Activated CD4-positive, alpha-beta T cell treated with anti-CD3 and anti-CD28 coated beads, Interleukin-2, amount 50 U/mL, for 16 hours (primary cell): ENCODE measurements around the gene ULBP2.
"Not testable (repeated sequence)": the region's sequence is repeated elsewhere in the genome, so short reads cannot be mapped to it uniquely, and the experiment has no call there.

Source experiments
- DNase-seq: peaks from one replicate; pipeline ENCODE4 v3.0.0-alpha.2; 2020

Gene ULBP2

DNA sequence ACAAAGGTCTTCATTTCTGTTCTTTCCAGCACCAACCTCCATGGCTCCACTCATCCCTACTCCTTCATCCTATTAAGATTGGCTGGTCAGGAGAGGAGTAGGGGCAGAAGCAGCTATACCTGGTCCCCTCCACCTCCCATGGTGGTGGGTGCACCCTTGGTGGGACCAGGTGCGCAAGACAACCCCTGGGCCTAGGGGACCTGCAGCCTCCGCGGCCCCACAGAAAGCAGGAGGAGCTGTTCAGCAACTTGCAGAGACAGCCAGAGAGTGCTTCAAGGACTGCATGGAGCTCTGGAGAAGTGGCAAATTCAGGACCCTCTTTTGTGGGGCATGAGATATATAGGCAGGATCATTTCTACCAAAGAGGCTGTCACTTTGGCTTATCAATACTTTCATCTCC, 9.8 kb downstream of the ULBP2 start:
- DNase-seq, result no peak

DNA sequence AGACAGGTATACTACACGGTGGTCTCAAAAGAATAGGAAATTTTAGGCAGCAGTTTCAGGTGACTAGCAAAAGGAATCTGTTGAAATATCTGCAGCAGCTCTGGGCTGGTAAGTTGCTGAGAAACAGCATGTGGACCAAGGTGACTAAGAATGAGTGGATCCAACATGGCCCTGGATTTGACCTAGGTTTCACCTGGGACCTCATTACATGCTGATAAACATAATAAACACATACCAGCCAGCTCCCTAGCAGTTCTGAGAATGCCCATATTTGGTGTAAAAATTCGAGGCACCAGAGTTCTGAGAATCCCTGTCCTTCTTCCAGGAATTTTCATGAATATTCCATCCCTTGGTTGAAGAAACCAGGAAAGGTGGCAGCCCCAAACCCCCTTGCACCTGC, 11.6 kb downstream of the ULBP2 start:
- DNase-seq, result not testable (repeated sequence)

- DNase-seq, result not testable (repeated sequence)
Observed at GRCh38 chr6:149953934-149954327, 12.1 kb downstream of the ULBP2 start.

DNA sequence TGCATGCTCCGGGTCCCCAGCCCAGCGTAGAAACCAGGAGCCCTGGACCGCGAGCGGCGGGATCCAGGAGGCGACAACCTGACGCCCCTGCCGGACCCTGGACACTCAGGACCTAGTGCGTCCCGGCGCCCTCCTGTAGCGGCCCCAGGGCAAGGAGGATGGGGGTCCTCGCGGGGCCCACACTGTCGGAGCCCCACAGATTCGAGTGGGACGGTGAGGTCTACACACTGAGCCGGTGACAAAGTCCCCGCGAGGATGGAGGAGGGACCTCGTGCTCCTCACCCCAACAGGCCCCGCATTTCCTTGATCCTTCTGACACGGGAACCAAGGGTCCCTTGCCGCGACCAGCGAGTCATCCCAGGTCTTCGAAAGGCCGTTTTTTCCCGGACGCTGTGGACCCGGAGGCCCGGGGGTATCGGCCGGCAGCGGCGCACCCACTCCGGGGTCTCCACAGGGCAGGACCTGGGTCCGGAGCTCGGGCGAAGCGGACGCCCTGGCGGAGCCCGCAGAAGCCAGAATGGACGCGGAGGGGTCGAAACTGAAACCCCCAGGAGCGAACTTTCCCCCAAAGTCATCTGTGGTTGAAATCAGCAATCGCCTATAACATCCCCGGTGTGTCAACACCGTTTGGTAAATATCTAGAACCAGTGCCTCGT, 12.6 kb downstream of the ULBP2 start:
- not testable (repeated sequence) for DNase-seq

GRCh38 chr6:149954984-149955653, 13.3 kb downstream of the ULBP2 start:
- not testable (repeated sequence) for DNase-seq

DNA sequence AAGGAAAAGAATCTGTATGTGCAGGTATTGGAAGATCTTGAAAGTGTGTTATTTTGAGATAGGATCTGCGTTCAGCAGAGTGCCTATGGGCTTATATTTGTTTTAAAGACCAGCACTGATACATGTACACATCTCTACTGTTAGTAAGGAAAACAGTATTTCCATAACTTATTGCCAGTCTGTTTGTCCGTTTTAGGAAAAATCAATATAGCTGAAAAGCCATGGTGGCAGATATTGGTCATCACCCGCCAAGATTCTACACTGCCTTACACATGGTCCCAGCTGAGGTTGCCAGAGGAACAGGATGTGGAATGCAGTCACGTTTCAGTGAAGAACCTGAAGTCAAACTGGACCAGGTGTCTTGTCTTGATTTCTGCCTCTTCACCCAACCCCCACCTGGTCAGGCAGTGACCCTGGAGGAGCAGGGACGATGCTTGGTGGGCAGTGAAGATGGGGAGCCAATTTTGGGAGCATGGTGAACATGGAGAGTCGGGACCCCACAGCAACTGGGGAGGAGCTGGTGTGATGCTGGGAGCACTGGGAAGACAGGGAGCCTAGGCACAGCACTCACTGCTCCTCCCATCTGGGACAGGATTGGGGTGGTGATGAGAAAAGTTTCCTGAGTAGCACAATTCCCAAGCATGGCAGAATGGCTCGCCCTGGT, 14.0 kb downstream of the ULBP2 start:
- not testable (repeated sequence) for DNase-seq

- not testable (repeated sequence) for DNase-seq
Observed at GRCh38 chr6:149958124-149958523, 16.3 kb downstream of the ULBP2 start.

DNA sequence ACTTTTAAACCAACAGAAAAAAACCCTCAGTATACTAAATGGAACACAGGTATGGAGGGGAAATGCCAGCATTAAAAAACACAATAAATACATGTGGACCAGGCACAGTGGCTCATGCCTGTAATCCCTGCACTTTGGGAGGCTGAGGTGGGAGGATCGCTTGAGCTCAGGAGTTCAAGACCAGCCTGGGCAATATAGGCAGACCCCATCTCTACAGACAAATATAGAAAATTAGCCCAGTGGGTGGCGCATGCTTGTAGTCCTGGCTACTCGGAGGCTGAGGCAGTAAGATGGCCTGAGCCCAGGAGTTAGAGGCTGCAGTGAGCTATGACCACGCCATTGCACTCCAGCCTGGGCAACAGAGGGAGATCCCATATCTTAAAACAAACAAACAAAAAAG, 18.0 kb downstream of the ULBP2 start:
- not testable (repeated sequence) for DNase-seq

- DNase-seq, result no peak
Observed at GRCh38 chr6:149960488-149960887, 18.7 kb downstream of the ULBP2 start.

DNA sequence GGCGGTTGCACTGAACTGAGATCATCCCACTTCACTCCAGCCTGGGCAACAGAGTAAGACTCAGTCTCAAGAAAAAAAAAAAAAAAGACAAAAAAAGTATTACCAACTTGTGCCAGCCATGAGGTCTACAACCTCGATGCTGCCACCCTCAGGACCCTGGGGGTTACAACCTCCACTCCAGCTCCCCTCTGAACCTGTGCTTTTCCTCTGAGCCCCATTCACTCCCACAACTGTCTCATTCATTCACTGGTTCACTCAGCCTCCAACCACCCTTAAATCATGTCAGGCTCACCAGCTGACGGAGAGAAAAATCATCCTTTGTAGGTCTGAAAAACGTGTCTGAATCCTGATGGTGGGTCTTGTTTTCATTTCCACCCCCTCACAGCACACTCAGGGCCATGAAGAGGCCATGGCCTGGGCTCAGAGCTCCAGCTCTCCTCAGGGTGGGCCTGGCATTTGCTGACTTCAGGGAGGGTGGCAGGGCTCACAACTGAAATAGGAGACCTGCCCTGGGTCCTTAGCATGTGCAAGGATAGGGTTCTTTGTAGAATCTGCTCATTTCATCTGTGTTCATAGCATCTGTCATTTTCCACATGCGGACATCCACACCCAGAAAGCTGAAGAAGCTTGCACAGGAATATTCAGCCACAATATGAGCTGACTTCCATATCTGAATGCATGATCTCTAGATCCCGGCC, 20.1 kb downstream of the ULBP2 start:
- peak; percentile 33 for DNase-seq

GRCh38 chr6:149962461-149963211, 20.8 kb downstream of the ULBP2 start:
- no peak for DNase-seq

DNA sequence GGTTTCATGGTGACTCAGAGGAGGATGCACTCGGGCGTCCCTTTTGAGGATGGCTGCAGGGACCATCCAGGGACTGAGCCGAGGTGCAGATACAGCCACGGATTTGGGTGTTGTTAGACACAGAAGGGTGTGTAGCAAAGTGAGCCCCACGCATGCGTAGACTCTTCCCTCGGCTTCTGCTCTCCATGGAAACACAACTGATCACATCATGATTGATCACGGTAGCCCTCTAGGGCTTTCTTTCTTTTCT, 21.3 kb downstream of the ULBP2 start:
- peak; percentile 59 for DNase-seq

DNA sequence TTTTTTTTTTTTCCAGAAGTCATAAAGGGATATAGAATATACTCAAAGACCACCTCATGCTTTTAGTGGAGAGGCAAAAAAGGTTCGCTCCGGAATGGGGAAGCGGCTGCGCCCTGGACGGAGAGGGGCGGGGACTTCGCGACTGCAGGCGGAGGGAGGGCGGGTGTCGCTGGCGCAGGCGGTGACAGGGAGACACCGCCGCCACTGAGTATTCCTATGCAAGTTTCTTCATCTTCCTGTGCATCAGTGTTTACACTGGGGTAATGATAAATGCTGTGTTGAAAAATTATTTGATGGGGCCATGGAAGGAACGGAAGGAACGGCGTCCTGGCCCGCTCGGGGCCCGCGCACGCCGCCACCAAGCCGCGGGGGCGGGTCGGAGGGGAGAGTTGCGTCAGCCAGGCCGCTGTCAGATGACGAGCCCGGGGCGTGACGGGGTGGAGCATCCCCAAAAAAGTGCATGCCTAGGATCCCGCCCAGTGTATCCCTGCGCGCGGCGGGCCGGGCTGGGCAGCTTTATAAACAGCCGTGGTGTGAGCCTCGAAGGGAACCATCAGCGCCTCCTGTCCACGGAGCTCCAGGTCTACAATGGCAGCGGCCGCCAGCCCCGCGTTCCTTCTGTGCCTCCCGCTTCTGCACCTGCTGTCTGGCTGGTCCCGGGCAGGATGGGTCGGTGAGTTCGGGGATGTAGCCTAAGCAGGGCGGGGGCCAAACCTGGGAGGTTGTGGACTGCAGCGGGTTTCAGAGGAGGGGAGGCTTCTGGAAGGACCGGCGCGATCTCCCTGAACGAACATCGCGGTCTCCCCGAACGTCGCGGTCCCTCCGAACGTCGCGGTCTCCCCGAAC, 21.9 kb downstream of the ULBP2 start, which contains the start of gene ULBP1:
ULBP1 (plus strand) TSS at position 482 of the 846 bp plus-strand sequence; CDS start at position 589, 107 bp downstream.
- peak; percentile 80 for DNase-seq

- DNase-seq, result no peak
Observed at GRCh38 chr6:149964308-149965193, 22.7 kb downstream of the ULBP2 start.

DNA sequence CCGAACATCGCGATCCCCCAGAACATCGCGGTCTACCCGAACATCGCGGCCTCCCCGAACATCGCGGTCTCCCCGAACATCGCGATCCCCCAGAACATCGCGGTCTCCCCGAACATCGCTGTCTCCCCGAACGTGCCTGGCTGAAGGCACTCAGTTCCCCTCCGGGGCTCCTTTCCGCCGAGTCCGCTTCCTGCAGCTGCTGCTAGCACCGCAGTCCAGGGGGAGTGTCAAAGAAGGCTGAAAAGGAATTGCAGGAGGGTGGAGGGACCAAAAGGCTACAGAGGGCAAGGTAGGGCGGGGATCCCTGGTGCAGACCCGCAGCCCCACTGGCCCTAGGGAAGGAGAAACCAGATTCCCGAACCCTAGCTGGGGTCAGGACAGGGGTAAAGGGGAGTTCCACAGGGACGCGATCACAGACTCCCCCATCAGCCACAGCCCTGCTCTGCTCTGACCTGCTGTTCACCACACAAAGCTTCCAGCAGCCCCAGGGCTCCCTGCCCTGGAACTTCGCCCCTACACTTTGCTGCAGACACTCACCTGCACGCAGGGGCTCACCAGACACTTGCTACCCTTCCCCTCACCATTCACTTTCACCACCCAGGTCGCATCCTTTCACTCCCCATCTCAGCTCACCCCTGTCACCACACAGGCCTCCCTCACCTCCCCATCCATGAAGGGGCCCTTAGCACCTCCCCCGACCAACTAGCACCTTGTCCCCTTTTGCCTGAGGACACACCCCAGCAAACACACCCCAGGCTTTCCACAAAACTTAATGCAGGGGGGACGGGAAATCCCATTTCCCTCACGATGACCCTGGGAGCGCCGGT, 23.6 kb downstream of the ULBP2 start:
- DNase-seq, result no peak

GRCh38 chr6:149966319-149966718, 24.5 kb downstream of the ULBP2 start:
- not testable (repeated sequence) for DNase-seq

DNA sequence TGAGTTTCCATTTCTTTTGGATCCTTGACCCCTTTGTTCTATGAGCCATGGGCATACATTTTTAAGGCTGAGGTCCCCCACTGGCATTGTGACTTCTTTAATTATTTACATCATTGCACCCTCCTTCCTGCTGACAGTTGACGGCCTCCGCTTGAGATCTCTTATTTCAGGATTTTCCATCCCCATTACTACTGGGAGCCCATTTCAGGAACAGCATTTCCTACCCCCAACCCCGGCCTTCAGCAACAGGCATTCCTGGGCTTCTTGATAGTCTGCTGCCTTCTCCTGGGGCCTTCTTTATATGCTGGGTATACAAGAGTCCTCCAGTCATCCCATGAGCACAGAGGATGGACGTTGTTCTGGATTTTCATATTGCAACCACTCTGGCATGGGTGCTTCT, 25.8 kb downstream of the ULBP2 start:
- no peak for DNase-seq

DNA sequence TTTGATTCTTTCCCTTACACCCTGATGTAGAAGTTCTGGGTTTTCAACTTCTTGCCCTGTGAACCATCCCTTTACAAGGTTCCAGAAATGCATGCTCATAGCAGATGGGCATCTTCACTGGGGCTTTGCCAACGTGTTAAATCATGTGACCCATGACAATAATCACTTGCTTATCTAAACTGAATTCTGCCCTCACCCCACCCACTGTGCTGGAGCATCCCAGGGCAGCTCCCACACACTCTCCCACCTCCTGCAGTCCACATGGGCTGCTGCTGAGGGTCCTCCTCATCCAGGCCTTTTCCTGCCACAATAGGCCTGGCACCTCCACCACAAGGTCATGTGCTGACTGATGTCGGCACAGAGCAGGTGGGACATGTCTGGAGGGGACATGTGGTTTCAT, 26.2 kb downstream of the ULBP2 start:
- not testable (repeated sequence) for DNase-seq

- not testable (repeated sequence) for DNase-seq
Observed at GRCh38 chr6:149968909-149969308, 27.1 kb downstream of the ULBP2 start.

DNA sequence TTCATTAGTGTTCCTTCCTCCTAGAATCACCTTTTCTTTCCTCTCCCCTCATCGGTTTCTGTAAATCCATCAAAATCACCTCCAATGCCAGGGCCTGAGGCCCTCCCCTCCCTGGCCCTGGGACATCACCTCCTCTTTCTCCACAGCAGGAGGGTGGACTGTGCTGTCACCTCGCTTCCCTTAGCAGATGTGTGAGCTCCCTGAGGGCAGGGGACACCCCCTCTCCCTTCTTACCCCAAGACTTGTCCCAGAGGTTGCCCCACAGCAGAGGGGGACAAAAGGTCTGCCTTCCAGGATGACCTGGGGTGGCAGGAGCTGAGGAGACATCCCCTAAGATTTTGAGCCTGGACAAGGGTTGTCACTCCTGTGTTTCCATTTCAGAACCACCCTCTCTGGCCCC, 27.8 kb downstream of the ULBP2 start:
- DNase-seq, result no peak
